Effector memory CD8-positive, alpha-beta T cell (primary cell): Measurements from ENCODE around the gene HSCB.

Source experiments
- ATAC-seq: fragments of 150-1000 bp; cut with Tn5 transposase; replicated peaks from 2 replicates; pipeline ENCODE4 v1.10.0; 2021; ENCODE audit warnings: mild to moderate bottlenecking, moderate library complexity
- DNase-seq, 3 experiments: peaks; one replicate each; pipeline ENCODE4 v3.0.0; 2021
- H3K27ac Mint-ChIP-seq, 2 donors: one replicate each; pipeline ENCODE4 v1.8.0; 2022; ENCODE audit warnings: mild to moderate bottlenecking in 2 of 2, mixed read lengths in 2 of 2, moderate library complexity in 2 of 2
- H3K27me3 Mint-ChIP-seq, 2 donors: one replicate each; pipeline ENCODE4 v1.8.0; 2022; ENCODE audit warnings: mixed read lengths in 2 of 2
- H3K36me3 Mint-ChIP-seq: one replicate; pipeline ENCODE4 v1.8.0; 2022; ENCODE audit warnings: mild to moderate bottlenecking, moderate library complexity, mixed read lengths; ENCODE audit not compliant: insufficient read depth
- H3K4me1 Mint-ChIP-seq, 2 donors: one replicate each; pipeline ENCODE4 v1.8.0; 2022; ENCODE audit warnings: low read depth in 2 of 2, mixed read lengths in 2 of 2
- H3K4me3 Mint-ChIP-seq, 2 donors: one replicate each; pipeline ENCODE4 v1.8.0; 2022; ENCODE audit warnings: mild to moderate bottlenecking in 2 of 2, mixed read lengths in 2 of 2, moderate library complexity in 2 of 2
- H3K9me3 Mint-ChIP-seq, 2 donors: one replicate each; pipeline ENCODE4 v1.8.0; 2022; ENCODE audit warnings: mixed read lengths in 2 of 2

HSCB gene

GRCh38 chr22:28783786-28784671, 42.2 kb downstream of the HSCB start:
- H3K27ac Mint-ChIP-seq = peak overlapping the region in 1 of 2 donors; percentile 31
- peaks cover 7 to 14% of the 10 kb centered on the region in 2 donors for H3K4me1 Mint-ChIP-seq
- no peaks in the 10 kb centered on the region for H3K27me3 Mint-ChIP-seq
- H3K36me3 Mint-ChIP-seq = peaks cover 80% of the 10 kb centered on the region
- no peak overlapping the region for H3K4me3 Mint-ChIP-seq
- no peak for DNase-seq
- no peaks in the 10 kb centered on the region for H3K9me3 Mint-ChIP-seq
- no peak for ATAC-seq

- peaks cover 56% of the 10 kb centered on the region for H3K36me3 Mint-ChIP-seq
- H3K9me3 Mint-ChIP-seq = no peaks in the 10 kb centered on the region
- H3K27me3 Mint-ChIP-seq = no peaks in the 10 kb centered on the region
- peaks cover 33 to 34% of the 10 kb centered on the region in 2 donors for H3K4me1 Mint-ChIP-seq
- no peak overlapping the region for H3K4me3 Mint-ChIP-seq
- no peak for DNase-seq
- ATAC-seq = no peak
- H3K27ac Mint-ChIP-seq = peak overlapping the region in 1 of 2 donors; percentile 44
Observed at GRCh38 chr22:28788601-28789000, 46.8 kb downstream of the HSCB start.

GRCh38 chr22:28791124-28791523, 49.3 kb downstream of the HSCB start:
- peaks cover 46% of the 10 kb centered on the region in 2 donors for H3K4me1 Mint-ChIP-seq
- no peaks in the 10 kb centered on the region for H3K27me3 Mint-ChIP-seq
- ATAC-seq = no peak
- H3K4me3 Mint-ChIP-seq = peak overlapping the region in 1 of 2 donors; percentile 54
- no peaks in the 10 kb centered on the region for H3K9me3 Mint-ChIP-seq
- peaks cover 59% of the 10 kb centered on the region for H3K36me3 Mint-ChIP-seq
- no peak for DNase-seq
- H3K27ac Mint-ChIP-seq = peak overlapping the region; percentile 49 to 81

GRCh38 chr22:28791841-28792490, 50.1 kb downstream of the HSCB start:
- Mint-ChIP-seq H3K27ac (peak overlapping the region; percentile 81), H3K4me3 (peak overlapping the region; percentile 19 to 54), H3K4me1 (peaks cover 54 to 55% of the 10 kb centered on the region in 2 donors), H3K36me3 (peaks cover 60% of the 10 kb centered on the region), H3K9me3 (no peaks in the 10 kb centered on the region), H3K27me3 (no peaks in the 10 kb centered on the region)
- DNase-seq (no peak), ATAC-seq (peak; percentile 50)

DNA sequence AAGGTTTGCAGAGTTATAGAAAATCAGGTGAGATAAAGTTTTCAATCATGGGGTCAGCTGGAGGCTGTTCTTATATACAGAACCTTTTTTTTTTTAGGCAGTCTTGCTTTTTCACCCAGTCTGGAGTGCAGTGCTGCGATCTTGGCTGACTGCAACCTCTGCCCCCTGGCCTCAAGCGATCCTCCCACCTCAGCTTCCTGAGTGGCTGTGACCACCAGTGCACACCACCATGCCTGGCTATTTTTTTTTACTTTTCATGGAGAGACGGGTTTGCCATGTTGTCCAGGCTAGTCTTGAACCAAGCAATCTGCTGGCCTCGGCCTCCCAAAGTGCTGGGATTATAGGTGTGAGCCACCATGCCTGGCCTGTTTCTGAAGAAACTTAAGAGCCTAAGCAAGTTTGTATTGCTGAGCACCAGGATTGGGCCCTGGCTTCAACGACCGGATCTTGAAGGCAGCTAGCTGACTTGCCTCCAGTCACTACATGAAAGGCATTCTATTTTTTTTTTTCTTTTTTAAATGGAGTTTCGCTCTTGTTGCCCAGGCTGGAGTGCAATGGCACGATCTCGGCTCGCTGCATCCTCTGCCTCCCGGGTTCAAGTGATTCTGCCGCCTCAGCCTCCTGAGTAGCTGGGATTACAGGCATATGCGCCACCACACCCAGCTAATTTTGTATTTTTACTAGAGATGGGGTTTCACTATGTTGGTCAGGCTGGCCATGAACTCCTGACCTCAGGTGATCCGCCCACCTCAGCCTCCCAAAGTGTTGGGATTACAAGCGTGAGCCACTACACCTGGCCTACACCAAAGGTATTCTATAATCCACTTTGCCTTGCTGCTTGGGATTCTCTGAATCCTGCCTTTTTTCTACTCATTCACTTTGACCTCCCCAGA, 50.9 kb downstream of the HSCB start:
- peak; percentile 63 for ATAC-seq
- Mint-ChIP-seq H3K9me3 (no peaks in the 10 kb centered on the region), H3K4me3 (peak overlapping the region; percentile 48 to 54), H3K4me1 (peaks cover 55 to 60% of the 10 kb centered on the region in 2 donors), H3K36me3 (peaks cover 63% of the 10 kb centered on the region), H3K27me3 (no peaks in the 10 kb centered on the region), H3K27ac (peak overlapping the region; percentile 81 to 85)
- no peak for DNase-seq

DNA sequence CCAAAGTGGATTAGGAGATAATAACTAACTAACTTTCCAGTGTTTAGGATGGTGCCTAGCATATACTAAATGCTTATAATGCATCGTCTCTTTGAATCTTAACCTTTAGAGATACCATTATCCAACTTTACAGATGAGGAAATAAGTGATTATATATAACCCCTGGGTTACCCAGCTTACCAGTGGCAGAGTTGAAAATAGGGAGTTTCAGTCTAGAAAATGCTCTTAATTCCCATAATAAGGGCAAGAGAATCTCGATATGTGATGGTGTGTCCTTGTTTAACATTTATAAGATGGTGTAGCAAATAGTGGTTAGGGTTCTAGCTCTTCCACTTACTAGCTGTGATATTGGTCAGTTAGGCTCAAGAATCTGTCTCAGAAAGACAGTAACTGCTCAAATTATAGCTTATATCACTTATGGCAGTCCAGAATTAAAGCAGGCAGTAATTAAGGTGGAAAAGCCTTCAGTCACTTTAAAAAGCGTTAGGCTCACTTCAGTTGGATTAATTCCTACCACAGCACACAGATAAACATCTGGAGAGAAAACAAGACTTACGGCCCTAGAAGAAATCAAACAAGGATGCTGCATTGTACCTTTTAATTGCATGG, 52.2 kb downstream of the HSCB start:
- DNase-seq (no peak), ATAC-seq (no peak)
- Mint-ChIP-seq H3K4me1 (peaks cover 60 to 69% of the 10 kb centered on the region in 2 donors), H3K27me3 (no peaks in the 10 kb centered on the region), H3K36me3 (peaks cover 67% of the 10 kb centered on the region), H3K9me3 (no peaks in the 10 kb centered on the region), H3K27ac (peak overlapping the region; percentile 81 to 85), H3K4me3 (peak overlapping the region in 1 of 2 donors; percentile 41)

GRCh38 chr22:28795071-28795693, 53.3 kb downstream of the HSCB start:
- no peak for DNase-seq
- Mint-ChIP-seq H3K27ac (peak overlapping the region; percentile 81 to 85), H3K4me1 (peaks cover 60 to 71% of the 10 kb centered on the region in 2 donors), H3K4me3 (peak overlapping the region; percentile 45 to 88), H3K9me3 (no peaks in the 10 kb centered on the region), H3K36me3 (peaks cover 78% of the 10 kb centered on the region), H3K27me3 (no peaks in the 10 kb centered on the region)
- ATAC-seq = no peak

DNA sequence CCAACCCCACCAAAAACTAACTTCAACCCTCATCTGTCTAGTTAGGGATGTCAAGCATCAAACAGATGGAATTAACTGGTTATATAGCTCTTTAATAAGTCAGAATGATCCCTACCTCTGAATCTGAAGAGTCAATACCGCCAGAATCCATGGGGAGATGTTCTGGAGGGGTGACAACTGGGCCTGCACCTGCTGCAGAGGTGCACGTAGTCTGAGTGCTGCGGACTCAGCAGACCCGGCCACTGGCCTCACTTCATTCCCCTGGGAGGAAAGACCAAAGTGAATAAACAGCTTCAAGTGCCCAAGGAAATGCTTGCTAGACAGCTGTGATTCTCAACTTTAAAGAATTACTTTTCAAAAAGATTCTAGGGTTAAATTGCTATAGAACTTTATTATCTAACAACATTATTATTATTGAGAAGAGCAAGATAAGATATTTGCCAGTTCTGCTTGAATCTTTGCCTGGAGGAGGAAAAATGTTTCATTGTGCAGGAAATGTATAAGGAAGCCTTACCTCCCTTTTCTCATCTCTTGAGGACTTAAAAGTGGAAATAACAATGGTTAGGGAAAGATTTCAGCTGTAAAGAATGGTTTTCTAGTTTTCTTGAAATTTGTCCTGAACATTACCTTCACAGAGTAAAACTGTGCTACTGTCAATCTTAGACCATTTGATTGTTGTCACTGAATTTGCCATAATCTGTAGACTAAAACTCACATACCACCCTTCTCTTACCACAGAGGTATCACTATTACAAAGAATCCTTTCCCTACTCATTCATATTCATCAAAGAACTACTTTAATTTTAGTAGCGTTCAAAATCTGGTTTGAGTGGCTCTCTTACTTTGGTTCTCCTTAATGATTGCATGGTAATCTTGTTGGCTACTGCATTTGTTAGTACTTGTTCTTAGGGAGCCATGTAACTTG, 54.4 kb downstream of the HSCB start:
- ATAC-seq = no peak
- H3K36me3 Mint-ChIP-seq = peaks cover 88% of the 10 kb centered on the region
- peak overlapping the region; percentile 92 to 98 for H3K27ac Mint-ChIP-seq
- DNase-seq = no peak
- H3K27me3 Mint-ChIP-seq = no peaks in the 10 kb centered on the region
- H3K4me1 Mint-ChIP-seq = peaks cover 51 to 61% of the 10 kb centered on the region in 2 donors
- H3K9me3 Mint-ChIP-seq = no peaks in the 10 kb centered on the region
- H3K4me3 Mint-ChIP-seq = peak overlapping the region; percentile 85 to 88

- no peak for DNase-seq
- no peak for ATAC-seq
- H3K4me1 Mint-ChIP-seq = peaks cover 46 to 58% of the 10 kb centered on the region in 2 donors
- H3K36me3 Mint-ChIP-seq = peaks cover 91% of the 10 kb centered on the region
- H3K27me3 Mint-ChIP-seq = no peaks in the 10 kb centered on the region
- peak overlapping the region; percentile 92 to 98 for H3K27ac Mint-ChIP-seq
- no peaks in the 10 kb centered on the region for H3K9me3 Mint-ChIP-seq
- peak overlapping the region; percentile 85 to 88 for H3K4me3 Mint-ChIP-seq
Observed at GRCh38 chr22:28798810-28799605, 57.2 kb downstream of the HSCB start.

DNA sequence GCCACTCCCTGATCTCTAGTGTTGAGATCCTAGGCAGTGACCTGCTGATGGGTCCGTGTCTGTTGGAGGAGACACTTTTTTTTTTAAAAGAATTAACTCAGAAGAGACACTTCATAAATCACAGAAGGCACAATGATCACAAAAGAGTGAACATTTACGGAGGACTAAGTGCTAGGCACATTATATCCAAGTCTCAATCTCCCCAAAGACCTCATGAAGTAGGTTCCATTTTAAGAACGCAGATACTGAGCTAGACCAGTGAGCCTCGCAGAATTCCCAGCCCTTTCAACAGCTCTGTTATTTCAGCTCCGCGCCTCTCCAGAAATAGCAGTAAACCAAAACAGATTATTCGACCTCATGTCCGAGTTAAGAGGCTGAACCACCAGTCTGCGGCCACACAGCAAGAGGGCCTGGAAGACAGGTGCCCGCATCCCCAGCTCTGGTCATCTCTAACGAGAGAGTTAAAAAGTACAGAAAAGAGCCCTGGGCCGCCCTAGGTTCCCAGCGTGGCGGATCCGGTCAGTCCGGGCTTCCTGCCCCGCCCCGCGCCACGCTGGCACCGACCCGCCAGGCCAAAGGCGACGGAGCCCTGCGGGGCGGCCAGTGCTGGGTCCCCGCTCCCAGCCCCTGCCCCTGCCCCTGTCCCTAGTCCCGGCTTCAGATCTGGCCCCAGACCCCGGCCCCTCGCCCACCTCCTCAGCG, 57.9 kb downstream of the HSCB start:
- Mint-ChIP-seq H3K27me3 (no peaks in the 10 kb centered on the region), H3K4me3 (peak overlapping the region; percentile 85 to 88), H3K27ac (peak overlapping the region; percentile 92 to 98), H3K9me3 (no peaks in the 10 kb centered on the region), H3K36me3 (peaks cover 83% of the 10 kb centered on the region), H3K4me1 (peaks cover 43 to 53% of the 10 kb centered on the region in 2 donors)
- peak in 1 of 3 experiments; percentile 12 for DNase-seq
- ATAC-seq = peak; percentile 36
